IMR-90 (cell line): ENCODE data around the gene PITX3. TPM values are rescaled to one million over a fixed set of nuclear protein-coding genes. Genes with fewer than 3 reads are reported as not detected.

Source experiments
- ATAC-seq: fragments of 200-7000 bp; cut with Tn5 transposase; 2 replicates; pipeline ENCODE4 v1.9.1; 2020; ENCODE audit warnings: low read depth, mild to moderate bottlenecking, moderate library complexity
- BruUV-seq: library from RNA; stranded (reverse); fragments of 400-500 nt; replicated peaks from 2 replicates; lab custom pipeline; 2021; lab: Mats Ljungman, UMichigan
- CTCF ChIA-PET: fragments of 300-600 bp; formaldehyde crosslinking; extraction: SDS; loops from one replicate; lab custom pipeline; 2021; ENCODE audit warnings: antibody characterized with exemption; lab: Yijun Ruan, JAX
- POLR2A ChIA-PET: fragments of 300-600 bp; sonication (Branson Sonifier 250); formaldehyde crosslinking; loops from one replicate; lab custom pipeline; 2022; ENCODE audit warnings: antibody characterized with exemption; ENCODE audit not compliant: unreplicated experiment; lab: Charles Lee
- DNase-seq: peaks from one replicate; pipeline ENCODE4 v3.0.0; 2013
- H2AFZ ChIP-seq: replicated peaks from 2 replicates; pipeline ENCODE3; 2013; ENCODE audit warnings: low read length, mild to moderate bottlenecking; ENCODE audit not compliant: poor library complexity
- H2AK5ac ChIP-seq: 2 replicates; pipeline ENCODE4 v1.6.1; 2013; ENCODE audit warnings: low read depth, low read length, inconsistent platforms
- H2AK9ac ChIP-seq: replicated peaks from 2 replicates; pipeline ENCODE3; 2013; ENCODE audit warnings: mild to moderate bottlenecking, low read depth, low read length, moderate library complexity; ENCODE audit not compliant: poor library complexity
- H2BK120ac ChIP-seq: 2 replicates; pipeline ENCODE4 v1.6.1; 2013; ENCODE audit warnings: low read depth, low read length, inconsistent platforms
- H2BK15ac ChIP-seq: 3 replicates; pipeline ENCODE4 v1.6.1; 2013; ENCODE audit warnings: low read depth, low read length, inconsistent platforms
- H2BK20ac ChIP-seq: 2 replicates; pipeline ENCODE4 v1.6.1; 2013; ENCODE audit warnings: low read depth, mild to moderate bottlenecking, inconsistent platforms, low read length, moderate library complexity
- H2BK5ac ChIP-seq: 2 replicates; pipeline ENCODE4 v1.6.1; 2013; ENCODE audit warnings: mild to moderate bottlenecking, low read depth, low read length, inconsistent platforms; ENCODE audit not compliant: poor library complexity, severe bottlenecking
- H3K14ac ChIP-seq: replicated peaks from 2 replicates; pipeline ENCODE4 v1.6.1; 2013; ENCODE audit warnings: low read depth, low read length, inconsistent platforms
- H3K18ac ChIP-seq: 2 replicates; pipeline ENCODE4 v1.6.1; 2013; ENCODE audit warnings: low read depth, low read length, control low read depth
- H3K23ac ChIP-seq: 2 replicates; pipeline ENCODE4 v1.6.1; 2013; ENCODE audit warnings: low read depth, low read length, inconsistent platforms
- H3K27ac ChIP-seq: 2 replicates; pipeline ENCODE4 v1.5.1; 2013; ENCODE audit warnings: mild to moderate bottlenecking, control low read depth, low read length; ENCODE audit not compliant: insufficient read depth
- H3K27me3 ChIP-seq: 2 replicates; pipeline ENCODE4 v1.6.1; 2013; ENCODE audit warnings: low read length; ENCODE audit not compliant: control insufficient read depth, insufficient read depth
- H3K36me3 ChIP-seq: 2 replicates; pipeline ENCODE4 v1.6.1; 2013; ENCODE audit warnings: low read length, mixed read lengths; ENCODE audit not compliant: control insufficient read depth, insufficient read depth
- H3K4ac ChIP-seq: 2 replicates; pipeline ENCODE4 v1.6.1; 2013; ENCODE audit warnings: low read depth, low read length, inconsistent platforms
- H3K4me1 ChIP-seq: 2 replicates; pipeline ENCODE4 v1.6.1; 2013; ENCODE audit warnings: low read length, mixed read lengths; ENCODE audit not compliant: control insufficient read depth, insufficient read depth
- H3K4me2 ChIP-seq: 2 replicates; pipeline ENCODE4 v1.6.1; 2013; ENCODE audit warnings: low read depth, mild to moderate bottlenecking, control low read depth, low read length, moderate library complexity
- H3K4me3 ChIP-seq: 2 replicates; pipeline ENCODE4 v1.5.1; 2013; ENCODE audit warnings: low read depth, mild to moderate bottlenecking, control low read depth, low read length, moderate library complexity; ENCODE audit not compliant: insufficient read depth
- H3K56ac ChIP-seq: 2 replicates; pipeline ENCODE4 v1.6.1; 2013; ENCODE audit warnings: low read length, inconsistent platforms; ENCODE audit not compliant: insufficient read depth; ENCODE audit errors: extremely low read depth
- H3K79me1 ChIP-seq, 2 experiments: 2 replicates each; pipeline ENCODE4 v1.6.1; 2013; ENCODE audit warnings: low read length in 2 of 2, inconsistent platforms in 1 of 2, low read depth in 1 of 2
- H3K9ac ChIP-seq: 2 replicates; pipeline ENCODE4 v1.6.1; 2013; ENCODE audit warnings: low read depth, low read length, control low read depth
- H3K9me1 ChIP-seq: 2 replicates; pipeline ENCODE4 v1.6.1; 2013; ENCODE audit warnings: low read length, inconsistent platforms; ENCODE audit not compliant: insufficient read depth
- H3K9me3 ChIP-seq: 2 replicates; pipeline ENCODE4 v1.6.1; 2013; ENCODE audit warnings: low read length; ENCODE audit not compliant: control insufficient read depth, insufficient read depth
- H4K20me1 ChIP-seq: 2 replicates; pipeline ENCODE4 v1.6.1; 2013; ENCODE audit warnings: low read length, inconsistent platforms; ENCODE audit not compliant: insufficient read depth
- H4K5ac ChIP-seq: 2 replicates; pipeline ENCODE4 v1.6.1; 2013; ENCODE audit warnings: mild to moderate bottlenecking, low read depth, low read length, control low read depth
- H4K8ac ChIP-seq, 2 experiments: 2 replicates each; pipeline ENCODE4 v1.6.1; 2013; ENCODE audit warnings: low read depth in 2 of 2, low read length in 2 of 2, control low read depth in 1 of 2, inconsistent platforms in 1 of 2
- H4K91ac ChIP-seq: 2 replicates; pipeline ENCODE4 v1.6.1; 2013; ENCODE audit warnings: low read depth, low read length, inconsistent platforms; ENCODE audit not compliant: insufficient read depth
- BHLHE40 ChIP-seq: fragments of 150-350 bp; IDR thresholded peaks from 2 replicates; pipeline ENCODE4 v1.6.1; 2016; ENCODE audit warnings: mild to moderate bottlenecking, low read depth, low read length
- CEBPB ChIP-seq: IDR thresholded peaks from 2 replicates; pipeline ENCODE4 v1.6.1; 2012; ENCODE audit warnings: low read depth, low read length, improper control_type of control experiment
- FOS ChIP-seq: fragments of 150-350 bp; IDR thresholded peaks from 2 replicates; pipeline ENCODE4 v1.6.1; 2016; ENCODE audit warnings: low read depth, low read length
- MXI1 ChIP-seq: IDR thresholded peaks from 2 replicates; pipeline ENCODE4 v1.6.1; 2012; ENCODE audit warnings: low read depth, mild to moderate bottlenecking, low read length, moderate library complexity, borderline replicate concordance
- NFE2L2 ChIP-seq: fragments of 150-350 bp; IDR thresholded peaks from 2 replicates; pipeline ENCODE4 v1.6.1; 2016; ENCODE audit warnings: low read depth, mild to moderate bottlenecking, low read length
- POLR2A ChIP-seq: IDR thresholded peaks from 2 replicates; pipeline ENCODE4 v1.6.1; 2012; ENCODE audit warnings: mild to moderate bottlenecking, low read depth, low read length
- RAD21 ChIP-seq: IDR thresholded peaks from 2 replicates; pipeline ENCODE4 v1.6.1; 2012; ENCODE audit warnings: low read length, improper control_type of control experiment
- RCOR1 ChIP-seq: IDR thresholded peaks from 2 replicates; pipeline ENCODE4 v1.6.1; 2012; ENCODE audit warnings: mild to moderate bottlenecking, low read length, improper control_type of control experiment; ENCODE audit not compliant: insufficient replicate concordance
- SMC3 ChIP-seq: fragments of 150-350 bp; IDR thresholded peaks from 2 replicates; pipeline ENCODE4 v1.6.1; 2016; ENCODE audit warnings: low read depth, mild to moderate bottlenecking, antibody characterized with exemption, low read length, moderate library complexity
- WGBS, 2 experiments: methylation state at CpG; one replicate each; pipeline versions ENCODE4 v1.1.5 to v1.1.7; 2013; ENCODE audit warnings: missing lambda C conversion rate in 2 of 2; ENCODE audit not compliant: insufficient read length in 1 of 2; ENCODE audit errors: extremely low coverage in 2 of 2; 5-methylcytosine and 5-hydroxymethylcytosine counted together
- dilution Hi-C: fragments of 300-500 bp; cut with HindIII; formaldehyde crosslinking; loops from one replicate; pipeline ENCODE4 v1.14.3; 2018; ENCODE audit warnings: low sequenced_read_pairs; ENCODE audit not compliant: unreplicated experiment
- in situ Hi-C: fragments of 300-500 bp; cut with MboI; formaldehyde crosslinking; loops from 3 replicates; pipeline ENCODE4 v1.14.3; 2019; ENCODE audit warnings: low sequenced_read_pairs, inconsistent platforms, mixed read lengths
- intact Hi-C: fragments of 100-400 bp; cut with micrococcal nuclease; formaldehyde crosslinking; loops from 2 replicates; pipeline ENCODE4 v1.10.0; 2022
- polyA plus RNA-seq, 3 experiments: library from polyadenylated mRNA; depleted of rRNA; stranded (reverse); fragments of >200 nt; gene quantifications; 2 replicates each; pipeline ENCODE4 v1.2.3, GENCODE V29; 2012; ENCODE audit warnings: low replicate concordance in 1 of 3
- total RNA-seq: library from RNA; depleted of rRNA; stranded (reverse); fragments of >200 nt; gene quantifications from 2 replicates; pipeline ENCODE4 v1.2.3, GENCODE V29; 2012
- TF ChIP-seq, protein P1 (sequence below): conservative IDR thresholded peaks from 2 replicates; pipeline ENCODE4 v1.5.1; 2012; ENCODE audit warnings: mild to moderate bottlenecking, low read depth, low read length, improper control_type of control experiment
- TF ChIP-seq, protein P2 (sequence below): fragments of 150-350 bp; IDR thresholded peaks from 2 replicates; pipeline ENCODE4 v1.6.1; 2017; ENCODE audit warnings: mild to moderate bottlenecking, antibody characterized with exemption, low read length, low read depth
- TF ChIP-seq, protein P3 (sequence below): fragments of 150-350 bp; IDR thresholded peaks from 2 replicates; pipeline ENCODE4 v1.6.1; 2016; ENCODE audit warnings: low read depth, mild to moderate bottlenecking, low read length, moderate library complexity, borderline replicate concordance

Gene PITX3
- total and polyA plus RNA-seq, 2 of the 4 experiments (the other 2 are of a cell fraction) = not detected

DNA sequence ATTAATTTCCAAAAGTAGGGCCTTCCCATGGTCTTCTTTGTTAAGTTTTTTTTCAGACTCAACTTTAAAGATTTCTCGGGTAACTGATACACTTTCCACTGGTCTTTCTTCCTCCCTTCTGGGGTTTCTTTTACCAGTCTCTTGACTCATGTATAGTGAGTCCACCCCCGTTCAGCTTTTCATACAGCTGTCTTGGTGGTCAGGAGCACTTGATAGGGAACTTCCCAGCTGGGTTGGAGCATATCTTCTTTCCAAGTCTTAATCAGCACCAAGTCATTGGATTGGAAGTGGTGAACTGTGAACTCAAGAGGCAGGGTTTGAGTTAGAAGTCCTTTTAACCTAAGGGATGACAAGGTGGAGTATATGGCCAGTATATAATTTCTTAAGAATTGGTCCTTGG is 44.4 kb downstream of the PITX3 start:
- no peak overlapping the region for H2AK9ac ChIP-seq
- ATAC-seq (no peak), DNase-seq (peak; percentile 23)
- no peak overlapping the region for H4K91ac ChIP-seq
- H3K14ac ChIP-seq = no peak overlapping the region
- H3K79me1 ChIP-seq = no peaks in the 10 kb centered on the region
- no peak overlapping the region for H3K4me2 ChIP-seq
- H2AK5ac ChIP-seq = no peak overlapping the region
- no peak overlapping the region for H4K5ac ChIP-seq
- no peak overlapping the region for H2BK120ac ChIP-seq
- no peaks in the 10 kb centered on the region for H4K20me1 ChIP-seq
- H3K9me3 ChIP-seq = peaks cover 11% of the 10 kb centered on the region
- ChIA-PET CTCF (no interaction called here), POLR2A (no interaction called here)
- in situ Hi-C loops = no loop called here
- H3K4ac ChIP-seq = no peak overlapping the region
- intact Hi-C loops = no loop called here
- no peaks in the 10 kb centered on the region for H3K9me1 ChIP-seq
- no peak overlapping the region for H2AFZ ChIP-seq
- H3K18ac ChIP-seq = no peak overlapping the region
- no CpG with 5 or more reads among the region's 2 CpGs for WGBS, 2 experiments
- no peaks in the 10 kb centered on the region for H3K36me3 ChIP-seq
- H2BK15ac ChIP-seq = no peak overlapping the region
- H2BK5ac ChIP-seq = no peak overlapping the region
- TF ChIP-seq BHLHE40 (no peak), FOS (no peak), RAD21 (no peak), NFE2L2 (no peak), SMC3 (no peak), MXI1 (no peak), POLR2A (no peak), CEBPB (no peak), RCOR1 (no peak)
- TF ChIP-seq, protein P1, sequence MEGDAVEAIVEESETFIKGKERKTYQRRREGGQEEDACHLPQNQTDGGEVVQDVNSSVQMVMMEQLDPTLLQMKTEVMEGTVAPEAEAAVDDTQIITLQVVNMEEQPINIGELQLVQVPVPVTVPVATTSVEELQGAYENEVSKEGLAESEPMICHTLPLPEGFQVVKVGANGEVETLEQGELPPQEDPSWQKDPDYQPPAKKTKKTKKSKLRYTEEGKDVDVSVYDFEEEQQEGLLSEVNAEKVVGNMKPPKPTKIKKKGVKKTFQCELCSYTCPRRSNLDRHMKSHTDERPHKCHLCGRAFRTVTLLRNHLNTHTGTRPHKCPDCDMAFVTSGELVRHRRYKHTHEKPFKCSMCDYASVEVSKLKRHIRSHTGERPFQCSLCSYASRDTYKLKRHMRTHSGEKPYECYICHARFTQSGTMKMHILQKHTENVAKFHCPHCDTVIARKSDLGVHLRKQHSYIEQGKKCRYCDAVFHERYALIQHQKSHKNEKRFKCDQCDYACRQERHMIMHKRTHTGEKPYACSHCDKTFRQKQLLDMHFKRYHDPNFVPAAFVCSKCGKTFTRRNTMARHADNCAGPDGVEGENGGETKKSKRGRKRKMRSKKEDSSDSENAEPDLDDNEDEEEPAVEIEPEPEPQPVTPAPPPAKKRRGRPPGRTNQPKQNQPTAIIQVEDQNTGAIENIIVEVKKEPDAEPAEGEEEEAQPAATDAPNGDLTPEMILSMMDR = no peak
- TF ChIP-seq, protein P2, sequence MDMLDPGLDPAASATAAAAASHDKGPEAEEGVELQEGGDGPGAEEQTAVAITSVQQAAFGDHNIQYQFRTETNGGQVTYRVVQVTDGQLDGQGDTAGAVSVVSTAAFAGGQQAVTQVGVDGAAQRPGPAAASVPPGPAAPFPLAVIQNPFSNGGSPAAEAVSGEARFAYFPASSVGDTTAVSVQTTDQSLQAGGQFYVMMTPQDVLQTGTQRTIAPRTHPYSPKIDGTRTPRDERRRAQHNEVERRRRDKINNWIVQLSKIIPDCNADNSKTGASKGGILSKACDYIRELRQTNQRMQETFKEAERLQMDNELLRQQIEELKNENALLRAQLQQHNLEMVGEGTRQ = no peak
- TF ChIP-seq, protein P3, sequence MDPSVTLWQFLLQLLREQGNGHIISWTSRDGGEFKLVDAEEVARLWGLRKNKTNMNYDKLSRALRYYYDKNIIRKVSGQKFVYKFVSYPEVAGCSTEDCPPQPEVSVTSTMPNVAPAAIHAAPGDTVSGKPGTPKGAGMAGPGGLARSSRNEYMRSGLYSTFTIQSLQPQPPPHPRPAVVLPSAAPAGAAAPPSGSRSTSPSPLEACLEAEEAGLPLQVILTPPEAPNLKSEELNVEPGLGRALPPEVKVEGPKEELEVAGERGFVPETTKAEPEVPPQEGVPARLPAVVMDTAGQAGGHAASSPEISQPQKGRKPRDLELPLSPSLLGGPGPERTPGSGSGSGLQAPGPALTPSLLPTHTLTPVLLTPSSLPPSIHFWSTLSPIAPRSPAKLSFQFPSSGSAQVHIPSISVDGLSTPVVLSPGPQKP = no peak
- H3K9ac ChIP-seq = no peak overlapping the region
- peaks cover 15% of the 10 kb centered on the region for H3K27me3 ChIP-seq
- no peak overlapping the region for H3K56ac ChIP-seq
- H3K4me3 ChIP-seq = no peak overlapping the region
- H3K27ac ChIP-seq = no peak overlapping the region
- dilution Hi-C loops = no loop called here
- no peak overlapping the region for H4K8ac ChIP-seq
- H3K23ac ChIP-seq = no peak overlapping the region
- no TSS peak for BruUV-seq
- no peak overlapping the region for H2BK20ac ChIP-seq
- no peaks in the 10 kb centered on the region for H3K4me1 ChIP-seq
